ENCODE measurements around the gene SLC1A3.

- TF ChIP-seq EZH2 (IDR thresholded peaks at IDR 0.05; ENCODE audit: borderline replicate concordance, insufficient read depth, low read depth, low read length, poor library complexity, severe bottlenecking) = no peak
- TF ChIP-seq, protein P1, sequence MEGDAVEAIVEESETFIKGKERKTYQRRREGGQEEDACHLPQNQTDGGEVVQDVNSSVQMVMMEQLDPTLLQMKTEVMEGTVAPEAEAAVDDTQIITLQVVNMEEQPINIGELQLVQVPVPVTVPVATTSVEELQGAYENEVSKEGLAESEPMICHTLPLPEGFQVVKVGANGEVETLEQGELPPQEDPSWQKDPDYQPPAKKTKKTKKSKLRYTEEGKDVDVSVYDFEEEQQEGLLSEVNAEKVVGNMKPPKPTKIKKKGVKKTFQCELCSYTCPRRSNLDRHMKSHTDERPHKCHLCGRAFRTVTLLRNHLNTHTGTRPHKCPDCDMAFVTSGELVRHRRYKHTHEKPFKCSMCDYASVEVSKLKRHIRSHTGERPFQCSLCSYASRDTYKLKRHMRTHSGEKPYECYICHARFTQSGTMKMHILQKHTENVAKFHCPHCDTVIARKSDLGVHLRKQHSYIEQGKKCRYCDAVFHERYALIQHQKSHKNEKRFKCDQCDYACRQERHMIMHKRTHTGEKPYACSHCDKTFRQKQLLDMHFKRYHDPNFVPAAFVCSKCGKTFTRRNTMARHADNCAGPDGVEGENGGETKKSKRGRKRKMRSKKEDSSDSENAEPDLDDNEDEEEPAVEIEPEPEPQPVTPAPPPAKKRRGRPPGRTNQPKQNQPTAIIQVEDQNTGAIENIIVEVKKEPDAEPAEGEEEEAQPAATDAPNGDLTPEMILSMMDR (IDR thresholded peaks at IDR 0.05) = no peak
Measured at GRCh38 chr5:36666274-36666673, 59.9 kb downstream of the SLC1A3 start.

All from B cell (primary cell).